ENCODE results near the gene CD48. TPM values are rescaled to one million over a fixed set of nuclear protein-coding genes. Genes with fewer than 3 reads are reported as not detected.

The CD48 gene
- total and polyA plus RNA-seq, 2 of the 4 experiments (the other 2 are of a cell fraction), result not detected

GRCh38 chr1:160743266-160743665 is 31.6 kb upstream of the CD48 start:
- no peaks in the 10 kb centered on the region; the same call in 1 of the 2 replicates for H3K27me3 ChIP-seq (ENCODE audit: control insufficient read depth, insufficient read depth, low read length)
- no peak overlapping the region for H4K8ac ChIP-seq (ENCODE audit: low read depth in 2 of 2, low read length in 2 of 2)
- intact Hi-C loops (cut with micrococcal nuclease), result no loop called here
- no peak overlapping the region for H4K91ac ChIP-seq (ENCODE audit: insufficient read depth, low read depth, low read length)
- H3K18ac ChIP-seq (ENCODE audit: low read depth, low read length), result no peak overlapping the region
- H2AK5ac ChIP-seq (ENCODE audit: low read depth, low read length), result no peak overlapping the region
- H2BK15ac ChIP-seq (ENCODE audit: low read depth, low read length), result no peak overlapping the region
- no CpG with 5 or more reads among the region's 3 CpGs for WGBS, 2 experiments (ENCODE audit: extremely low coverage in 2 of 2, insufficient read length in 1 of 2)
- no peaks in the 10 kb centered on the region for H3K4me1 ChIP-seq (ENCODE audit: control insufficient read depth, insufficient read depth, low read length)
- no peak overlapping the region for H4K5ac ChIP-seq (ENCODE audit: low read depth, low read length)
- dilution Hi-C loops (cut with HindIII; ENCODE audit: low sequenced_read_pairs, unreplicated experiment), result no loop called here
- no peak overlapping the region for H3K4me2 ChIP-seq (ENCODE audit: low read depth, low read length)
- no peak overlapping the region for H2BK20ac ChIP-seq (ENCODE audit: low read depth, low read length)
- H2AFZ ChIP-seq (replicated peaks; ENCODE audit: low read length, poor library complexity), result no peak overlapping the region
- no peaks in the 10 kb centered on the region for H3K9me3 ChIP-seq (ENCODE audit: control insufficient read depth, insufficient read depth, low read length)
- POLR2A ChIA-PET (ENCODE audit: unreplicated experiment), result no interaction called here
- H4K20me1 ChIP-seq (ENCODE audit: insufficient read depth, low read length), result no peaks in the 10 kb centered on the region
- no peak overlapping the region for H2BK120ac ChIP-seq (ENCODE audit: low read depth, low read length)
- H3K36me3 ChIP-seq (ENCODE audit: control insufficient read depth, insufficient read depth, low read length), result no peaks in the 10 kb centered on the region
- no peak overlapping the region for H2BK5ac ChIP-seq (ENCODE audit: low read depth, low read length, poor library complexity, severe bottlenecking)
- no peak overlapping the region for H3K4me3 ChIP-seq (ENCODE audit: insufficient read depth, low read depth, low read length)
- in situ Hi-C loops (cut with MboI; ENCODE audit: low sequenced_read_pairs), result no loop called here
- no peak overlapping the region for H3K23ac ChIP-seq (ENCODE audit: low read depth, low read length)
- no peak for TF ChIP-seq NFE2L2 (IDR thresholded peaks at IDR 0.05; ENCODE audit: low read depth, low read length)
- TF ChIP-seq RFX5 (IDR thresholded peaks at IDR 0.05; ENCODE audit: low read depth, low read length), result no peak
- no peak for TF ChIP-seq RAD21 (IDR thresholded peaks at IDR 0.05; ENCODE audit: low read length)
- TF ChIP-seq MAZ (IDR thresholded peaks at IDR 0.05; ENCODE audit: borderline replicate concordance, low read depth, low read length), result no peak
- TF ChIP-seq CTCF (conservative IDR thresholded peaks at IDR 0.05; ENCODE audit: low read depth, low read length), result no peak
- no peak for TF ChIP-seq MXI1 (IDR thresholded peaks at IDR 0.05; ENCODE audit: borderline replicate concordance, low read depth, low read length)
- TF ChIP-seq SMC3 (IDR thresholded peaks at IDR 0.05; ENCODE audit: low read depth, low read length), result no peak
- no peak for TF ChIP-seq CHD1 (IDR thresholded peaks at IDR 0.05; ENCODE audit: low read depth, low read length)
- TF ChIP-seq POLR2A (IDR thresholded peaks at IDR 0.05; ENCODE audit: low read depth, low read length), result no peak
- no peak for TF ChIP-seq RCOR1 (IDR thresholded peaks at IDR 0.05; ENCODE audit: insufficient replicate concordance, low read length)
- TF ChIP-seq FOS (IDR thresholded peaks at IDR 0.05; ENCODE audit: low read depth, low read length), result no peak
- TF ChIP-seq USF2 (IDR thresholded peaks at IDR 0.05; ENCODE audit: low read depth, low read length), result no peak
- TF ChIP-seq BHLHE40 (IDR thresholded peaks at IDR 0.05; ENCODE audit: low read depth, low read length), result no peak
- no peak for TF ChIP-seq ELK1 (IDR thresholded peaks at IDR 0.05; ENCODE audit: borderline replicate concordance, low read depth, low read length)
- TF ChIP-seq MAFK (IDR thresholded peaks at IDR 0.05; ENCODE audit: low read depth, low read length), result no peak
- TF ChIP-seq CEBPB (IDR thresholded peaks at IDR 0.05; ENCODE audit: low read depth, low read length), result no peak
- no peaks in the 10 kb centered on the region for H3K9me1 ChIP-seq (ENCODE audit: insufficient read depth, low read length)
- ATAC-seq (ENCODE audit: low read depth) (no peak), DNase-seq (no peak)
- no peak overlapping the region for H3K14ac ChIP-seq (replicated peaks; ENCODE audit: low read depth, low read length)
- H3K27ac ChIP-seq (ENCODE audit: insufficient read depth, low read length), result no peak overlapping the region
- CTCF ChIA-PET, result no interaction called here
- H2AK9ac ChIP-seq (replicated peaks; ENCODE audit: low read depth, low read length, poor library complexity), result no peak overlapping the region
- no peak overlapping the region for H3K4ac ChIP-seq (ENCODE audit: low read depth, low read length)
- H3K79me1 ChIP-seq (ENCODE audit: low read depth in 1 of 2, low read length in 2 of 2), result no peaks in the 10 kb centered on the region
- no peak overlapping the region for H3K9ac ChIP-seq (ENCODE audit: low read depth, low read length)
- BruUV-seq (replicated peaks), result no TSS peak
- no peak overlapping the region for H3K56ac ChIP-seq (ENCODE audit: extremely low read depth, insufficient read depth, low read length)
